Activated CD4-positive, CD25-positive, alpha-beta regulatory T cell treated with anti-CD3 and anti-CD28 coated beads, Interleukin-2, amount 50 U/mL, for 72 hours (primary cell): Measurements from ENCODE around the gene MYO6.
A peak's percentile ranks its signal among the peaks of the same experiment; 100 is the strongest.
"Not testable (repeated sequence)": the region's sequence is repeated elsewhere in the genome, so short reads cannot be mapped to it uniquely, and the experiment has no call there.

Source experiments
- DNase-seq: peaks from one replicate; pipeline ENCODE4 v3.0.0; 2021

The MYO6 gene

DNA sequence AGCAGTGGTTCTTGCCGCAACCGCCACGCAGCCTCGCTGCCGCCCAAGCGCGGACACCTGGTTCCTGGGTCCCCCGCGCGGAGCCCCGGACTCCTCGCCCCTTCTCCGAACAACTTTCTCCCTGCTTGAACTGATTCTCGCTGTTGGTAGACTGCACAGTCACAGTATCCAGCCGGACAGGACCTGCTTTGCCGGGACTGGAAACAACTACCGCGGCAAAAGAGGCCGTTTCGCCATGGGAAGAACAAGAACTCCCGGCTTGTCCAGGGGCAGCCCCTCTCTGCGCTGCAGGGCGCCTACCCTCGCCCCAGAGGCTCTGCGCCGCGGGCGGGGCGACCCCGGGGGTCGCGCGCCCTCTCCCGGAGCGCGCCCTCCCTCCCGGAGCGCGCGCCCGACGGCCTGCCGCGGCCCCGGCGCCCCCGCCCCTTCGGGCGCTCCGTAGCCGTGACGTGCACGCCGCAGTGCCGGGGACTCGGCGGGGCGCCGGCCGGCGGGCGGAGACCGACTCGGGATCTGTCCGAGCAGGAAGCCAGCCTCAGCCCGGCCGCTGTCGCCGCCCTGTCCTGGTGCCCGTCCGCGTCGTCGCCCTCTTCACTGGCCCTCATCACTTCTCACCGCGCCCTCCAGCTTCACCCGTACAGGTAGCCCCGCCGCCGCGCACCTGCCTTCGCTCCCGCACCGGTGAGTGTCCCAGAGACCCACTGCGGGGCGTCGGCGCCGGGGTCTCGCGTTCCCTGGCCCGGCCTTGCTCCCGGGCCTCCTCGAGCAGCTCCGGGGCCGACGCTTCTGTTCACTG, at the start of gene MYO6:
Gene MYO6 (plus strand): TSS at position 497 of the 796 bp plus-strand sequence. CDS start 68,309 bp downstream, outside the sequence.
- DNase-seq: peak; percentile 41

DNA sequence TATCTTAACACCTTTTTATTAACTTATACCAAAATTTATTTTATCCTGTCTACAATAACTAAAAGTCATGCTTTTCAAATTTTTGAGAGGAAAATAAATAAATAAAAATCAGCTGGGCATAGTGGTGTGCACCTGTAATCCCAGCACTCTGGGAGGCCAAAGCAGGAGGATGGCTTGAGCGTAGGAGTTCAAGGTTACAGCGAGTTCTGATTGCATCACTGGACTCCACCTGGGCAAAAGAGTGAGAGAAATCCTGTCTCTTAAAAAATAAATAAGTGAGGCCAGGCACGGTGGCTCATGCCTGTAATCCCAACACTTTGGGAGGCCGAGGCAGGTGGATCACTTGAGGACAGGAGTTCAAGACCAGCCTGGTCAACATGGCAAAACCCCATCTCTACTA, 40.7 kb upstream of the MYO6 start:
- DNase-seq: not testable (repeated sequence)

DNA sequence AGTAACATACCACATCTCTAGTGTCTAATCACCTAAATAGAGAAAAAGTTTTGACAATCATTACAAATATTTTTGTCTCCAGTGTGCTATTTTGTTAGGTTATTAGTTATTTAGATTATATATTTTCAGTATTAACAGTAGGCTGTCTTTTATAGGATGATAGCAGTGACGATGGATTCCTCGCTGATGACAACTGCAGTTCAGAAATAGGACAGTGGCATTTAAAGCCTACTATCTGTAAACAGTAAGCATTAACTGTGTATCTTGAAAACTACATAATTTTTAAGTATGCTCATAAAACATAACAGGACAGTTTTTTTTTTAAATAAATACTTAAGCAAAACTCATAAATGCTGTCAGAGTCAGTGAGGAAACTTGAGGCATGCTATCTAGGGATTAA, 37.9 kb upstream of the MYO6 start:
- DNase-seq: no peak

DNA sequence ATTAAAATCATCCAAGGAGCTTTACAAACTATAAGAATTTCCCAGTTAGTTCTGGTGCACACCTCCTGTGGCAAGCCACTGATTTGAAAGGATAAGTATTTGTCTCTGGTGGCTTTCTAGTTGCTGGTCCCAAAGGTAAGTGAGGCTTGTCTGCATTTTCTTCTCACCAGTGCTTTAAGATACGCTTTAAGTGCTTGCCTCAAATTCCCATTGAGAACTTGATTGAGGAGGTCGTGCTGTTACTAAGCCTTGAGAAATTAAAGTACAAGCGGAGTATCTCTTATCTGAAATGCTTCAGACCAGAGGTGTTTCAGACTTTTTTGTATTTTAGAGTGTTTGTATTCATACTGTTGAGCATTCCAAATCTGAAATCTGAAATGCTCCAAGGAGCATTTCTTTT, 29.9 kb upstream of the MYO6 start:
- DNase-seq: no peak

DNA sequence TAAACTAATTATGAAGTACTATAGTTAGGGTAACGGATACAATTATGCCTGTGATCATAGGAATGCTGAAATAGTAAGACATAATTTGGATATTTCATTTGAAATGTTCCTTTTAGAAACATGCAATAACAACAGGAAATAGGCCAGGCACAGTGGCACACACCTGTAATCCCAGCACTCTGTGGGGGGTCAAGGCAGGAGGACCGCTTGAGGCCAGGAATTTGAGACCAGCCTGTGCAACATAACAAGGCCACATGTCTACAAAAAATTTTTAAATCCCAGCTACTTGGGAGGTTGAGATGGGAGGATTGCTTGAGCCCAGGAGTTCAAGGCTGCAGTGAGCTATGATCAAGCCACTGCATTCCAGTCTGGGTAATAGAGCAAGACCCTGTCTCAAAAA, 25.7 kb upstream of the MYO6 start:
- no peak for DNase-seq

DNA sequence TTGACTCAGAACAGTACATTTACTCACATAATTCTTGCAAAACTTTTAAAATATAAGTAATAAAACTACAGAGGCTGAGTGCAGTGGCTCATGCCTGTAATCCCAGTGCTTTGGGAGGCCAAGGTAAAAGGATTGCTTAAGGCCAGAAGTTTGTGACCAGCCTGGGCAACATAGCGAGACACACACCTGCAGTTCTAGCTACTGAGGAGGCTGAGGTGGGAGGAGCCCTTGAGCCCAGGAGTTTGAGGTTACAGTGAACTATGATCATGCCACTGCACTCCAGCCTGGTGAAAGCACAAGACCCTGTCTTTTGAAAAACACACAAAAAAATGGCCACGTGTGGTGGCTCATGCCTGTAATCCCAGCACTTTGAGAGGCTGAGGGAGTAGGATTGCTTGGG, 21.8 kb upstream of the MYO6 start:
- DNase-seq: no peak

DNA sequence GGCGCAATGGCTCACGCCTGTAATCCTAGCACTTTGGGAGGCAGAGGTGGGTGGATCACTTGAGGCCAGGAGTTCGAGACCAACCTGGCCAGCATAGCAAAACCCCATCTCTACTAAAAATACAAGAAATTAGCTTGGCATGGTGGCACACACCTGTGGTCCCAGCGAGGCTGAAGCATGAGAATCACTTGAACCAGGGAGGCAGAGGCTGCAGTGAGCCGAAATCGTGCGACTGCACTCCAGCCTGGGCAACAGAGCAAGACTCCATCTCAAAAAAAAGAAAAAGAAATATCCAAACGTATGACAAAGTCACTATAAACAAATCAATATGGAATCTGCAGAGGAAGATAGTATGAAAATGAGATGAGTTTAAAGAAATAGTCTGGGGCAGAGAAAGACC, 18.0 kb upstream of the MYO6 start:
- not testable (repeated sequence) for DNase-seq

DNA sequence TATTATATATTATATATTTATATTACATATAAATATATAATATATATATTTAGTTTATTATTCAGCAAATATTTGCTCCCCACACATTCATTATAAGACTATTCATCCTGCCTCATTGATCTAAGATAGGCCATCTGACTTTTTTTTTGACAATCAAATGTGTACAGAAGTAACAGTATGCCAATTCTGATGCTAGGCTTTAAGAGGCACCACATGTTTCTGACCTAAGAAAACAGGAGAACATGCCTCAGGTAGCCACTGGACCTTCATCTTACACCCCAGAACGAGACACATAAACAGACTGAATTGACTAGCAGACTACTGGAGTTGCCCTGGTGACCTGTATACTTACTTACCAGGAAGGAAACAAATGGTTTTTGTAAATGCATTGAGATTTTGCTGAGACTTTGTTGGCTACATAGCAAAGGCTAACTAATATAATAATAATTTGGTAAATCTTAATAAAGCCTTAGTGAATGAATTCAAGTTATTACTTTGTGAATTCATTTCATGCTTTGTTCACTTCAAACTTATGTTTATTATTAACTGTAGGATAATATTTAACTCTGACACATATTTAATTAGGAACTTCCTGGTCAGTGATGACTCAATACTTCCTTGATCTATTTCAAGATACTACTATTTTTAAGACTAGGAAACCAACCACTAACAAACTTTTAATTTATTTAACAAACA, 13.4 kb upstream of the MYO6 start:
- DNase-seq: no peak

DNA sequence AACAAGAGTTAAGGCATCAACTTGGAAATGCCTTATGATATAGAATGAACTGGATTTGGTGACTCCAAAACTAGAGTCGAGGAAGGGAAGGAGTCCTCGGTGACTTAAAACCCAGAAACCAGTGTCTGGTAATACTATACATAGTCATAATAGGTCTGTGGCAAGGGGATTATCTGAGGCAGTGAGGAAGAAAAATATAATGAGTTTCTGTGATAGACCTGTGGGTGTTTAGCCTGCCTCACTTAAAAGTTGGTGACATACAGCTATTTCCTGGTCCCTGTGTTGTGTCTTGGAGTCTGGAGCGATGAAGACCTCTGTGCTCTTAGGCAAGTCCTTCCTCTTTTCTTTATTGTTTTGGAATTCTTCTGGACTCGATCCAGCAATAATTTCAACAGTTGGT, 5.1 kb upstream of the MYO6 start:
- no peak for DNase-seq

DNA sequence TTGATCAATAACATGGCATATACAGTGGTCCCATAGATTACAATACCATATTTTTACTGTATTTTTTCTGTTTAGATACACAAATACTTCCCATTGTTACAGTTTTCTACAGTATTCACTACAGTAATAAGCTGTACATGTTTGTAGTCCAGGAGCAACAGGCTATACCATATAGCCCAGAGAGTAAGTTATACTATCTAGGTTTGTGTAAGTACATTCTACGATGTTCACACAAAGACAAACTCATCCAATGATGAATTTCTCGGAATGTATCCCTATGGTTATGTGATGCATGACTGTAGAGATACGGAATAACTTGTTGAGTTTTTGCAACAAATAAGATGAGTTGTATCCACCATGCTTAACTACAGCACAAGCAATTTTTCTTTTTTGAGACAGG, 3.6 kb upstream of the MYO6 start:
- no peak for DNase-seq

DNA sequence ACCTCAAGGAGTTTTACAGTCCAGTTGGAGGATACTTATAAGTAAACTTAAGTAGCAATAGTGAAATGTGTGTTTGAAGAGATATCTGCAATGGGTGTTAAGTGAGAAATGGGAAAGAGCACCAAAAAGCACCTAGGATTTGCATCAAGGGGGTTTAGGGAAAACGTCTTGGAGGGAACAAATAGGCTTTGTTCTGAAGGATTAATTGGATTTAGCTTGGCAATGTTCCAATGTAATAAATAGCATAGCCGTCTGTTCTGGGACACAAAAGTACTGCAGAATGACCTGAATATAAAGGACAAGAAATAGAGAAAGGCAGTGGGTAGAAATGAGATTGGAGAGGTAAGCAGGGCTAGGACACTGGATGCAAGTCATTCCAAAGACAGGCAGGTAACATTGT, 2.8 kb upstream of the MYO6 start:
- DNase-seq: no peak

DNA sequence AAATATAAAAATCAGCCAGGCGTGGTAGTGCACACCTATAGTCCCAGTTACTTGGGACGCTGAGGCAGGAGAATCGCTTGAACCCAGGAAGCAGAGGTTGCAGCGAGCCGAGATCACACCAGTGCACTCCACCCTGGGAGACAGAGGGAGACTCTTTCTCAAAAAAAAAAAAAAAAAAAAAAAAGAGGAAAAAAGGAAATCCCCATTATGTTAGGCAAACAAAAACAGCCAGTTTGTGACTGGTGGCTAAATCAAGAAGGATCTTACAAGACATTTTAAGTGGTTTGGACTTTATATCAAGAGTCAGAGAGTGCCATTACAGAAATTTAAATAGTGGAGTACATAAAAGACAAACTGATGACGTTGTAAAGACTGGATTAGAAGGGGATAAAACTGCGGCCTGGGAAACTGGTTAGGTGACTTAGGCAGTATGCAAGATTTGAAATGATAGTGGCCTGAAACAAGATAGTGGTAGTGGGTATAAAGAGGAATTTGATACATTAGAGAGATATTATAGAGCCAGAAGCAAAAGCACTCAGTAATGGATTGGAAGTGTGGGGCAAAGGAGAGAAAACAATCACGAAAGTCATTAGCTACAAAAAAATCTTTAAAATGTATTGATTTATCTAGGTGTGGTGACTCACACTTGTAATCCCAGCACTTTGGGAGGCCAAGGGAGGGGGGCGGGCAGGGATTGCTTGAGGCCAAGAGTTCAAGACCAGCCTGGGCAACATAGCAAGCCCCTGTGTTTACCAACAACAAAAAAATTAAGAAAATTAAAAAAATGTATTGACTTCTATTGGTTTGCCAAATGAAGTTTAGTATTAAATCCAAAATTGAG, 1.7 kb upstream of the MYO6 start:
- DNase-seq: no peak

DNA sequence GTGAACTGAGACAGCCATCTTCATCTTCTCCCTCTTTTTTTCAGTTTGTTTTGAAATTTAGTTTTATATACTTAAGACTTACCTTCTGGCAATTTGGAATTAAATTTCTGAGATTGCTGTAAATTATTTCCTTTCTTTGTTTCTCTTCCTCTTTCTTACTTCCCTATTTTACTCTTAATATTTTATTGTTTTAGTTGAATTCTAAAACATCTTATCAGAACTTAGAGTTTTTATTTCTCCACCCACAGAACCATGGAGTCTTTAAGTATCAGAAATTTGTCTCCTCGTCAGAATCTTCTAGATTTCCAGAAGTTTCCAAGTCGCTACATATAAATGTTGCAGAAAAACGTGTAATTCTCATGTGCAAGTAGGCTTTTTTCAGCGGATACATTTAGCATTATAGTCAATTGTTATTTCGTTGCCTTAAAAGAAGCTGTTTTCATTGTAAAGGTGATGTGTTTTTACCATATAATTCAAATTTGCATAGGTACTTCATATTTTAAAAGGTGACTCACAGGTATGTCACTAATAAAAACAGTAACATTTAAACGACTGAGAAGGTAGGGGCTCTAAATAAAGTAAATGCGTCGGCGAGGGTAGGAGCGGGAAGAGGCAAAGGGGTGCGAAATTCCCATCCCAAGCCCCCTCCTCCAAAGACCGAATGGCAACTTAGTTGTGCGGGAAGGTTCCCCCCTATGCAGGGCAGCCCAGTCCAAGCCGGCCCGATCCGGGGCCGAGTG, 866 bp upstream of the MYO6 start:
- no peak for DNase-seq

DNA sequence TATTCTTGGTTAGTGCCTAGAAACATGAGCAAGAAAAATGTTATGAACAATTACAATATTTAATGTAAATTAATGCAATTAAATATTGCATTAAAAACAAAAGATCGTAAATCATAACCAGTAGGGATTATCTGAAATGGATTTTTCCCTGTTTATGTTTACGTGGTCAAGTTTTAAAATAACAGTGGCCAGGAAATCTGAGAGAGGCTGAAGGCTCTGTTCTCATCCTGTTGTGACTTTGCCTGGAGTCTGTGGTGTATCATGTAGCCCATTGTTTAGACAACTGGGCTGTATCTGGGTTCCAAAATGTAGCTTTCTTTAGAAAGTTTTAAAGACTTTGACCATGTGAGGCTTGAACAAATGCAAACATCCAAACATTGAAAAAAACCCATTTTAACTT, 2.4 kb downstream of the MYO6 start:
- DNase-seq: no peak

DNA sequence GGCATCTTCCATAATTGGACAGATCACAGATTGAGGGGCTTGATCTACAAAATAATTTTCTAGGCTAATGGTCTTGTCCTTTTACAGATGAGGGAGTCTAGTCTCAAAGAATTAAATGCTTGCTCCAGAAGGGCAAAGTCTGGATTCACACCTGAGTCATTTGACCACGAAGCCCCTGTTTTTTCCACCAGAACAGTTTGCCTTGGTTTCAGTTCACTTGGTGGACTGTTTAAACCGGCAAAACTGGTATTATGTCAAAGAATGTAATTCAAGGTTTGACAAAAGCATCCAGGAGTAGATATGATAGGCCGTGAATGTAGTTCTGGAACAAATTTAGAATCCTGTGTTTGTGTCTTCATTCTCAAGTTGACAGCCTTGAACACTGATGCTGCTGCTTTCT, 3.3 kb downstream of the MYO6 start:
- no peak for DNase-seq

DNA sequence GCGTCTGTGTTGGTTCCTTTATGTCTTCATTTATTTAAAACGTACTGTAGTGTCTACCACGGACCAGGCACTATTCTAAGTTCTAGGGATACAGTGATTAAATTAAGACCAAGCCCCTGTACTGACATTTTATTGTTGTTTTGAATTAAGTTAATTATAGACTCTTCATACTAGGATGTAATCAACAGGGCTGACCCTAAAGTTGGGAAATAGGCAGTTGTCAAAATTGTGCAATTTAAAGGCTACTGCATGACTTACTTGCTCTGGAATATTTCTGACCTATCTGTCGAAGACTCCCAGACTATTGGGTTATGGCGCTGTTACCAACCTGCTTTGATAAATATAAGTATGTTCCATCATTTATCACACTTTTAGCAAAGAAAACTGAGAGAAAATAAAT, 6.7 kb downstream of the MYO6 start:
- DNase-seq: no peak

DNA sequence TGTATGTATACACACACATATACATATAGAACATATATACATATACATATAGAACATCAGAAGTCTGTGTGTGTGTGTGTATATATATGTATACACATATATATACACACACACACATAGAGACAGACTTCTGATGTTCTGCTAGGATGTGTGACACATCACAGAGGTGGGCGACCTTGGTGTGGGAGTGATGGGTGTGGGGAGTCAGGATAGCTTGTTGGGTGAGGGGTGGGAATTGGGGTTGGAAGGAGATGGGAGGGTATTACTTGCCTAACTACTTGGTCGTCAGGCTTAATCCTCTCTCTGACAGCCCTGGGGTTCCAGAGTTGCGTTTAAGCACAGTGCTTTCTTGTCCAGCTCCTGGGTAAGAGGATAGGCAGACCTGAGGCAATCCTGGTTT, 8.3 kb downstream of the MYO6 start:
- no peak for DNase-seq

DNA sequence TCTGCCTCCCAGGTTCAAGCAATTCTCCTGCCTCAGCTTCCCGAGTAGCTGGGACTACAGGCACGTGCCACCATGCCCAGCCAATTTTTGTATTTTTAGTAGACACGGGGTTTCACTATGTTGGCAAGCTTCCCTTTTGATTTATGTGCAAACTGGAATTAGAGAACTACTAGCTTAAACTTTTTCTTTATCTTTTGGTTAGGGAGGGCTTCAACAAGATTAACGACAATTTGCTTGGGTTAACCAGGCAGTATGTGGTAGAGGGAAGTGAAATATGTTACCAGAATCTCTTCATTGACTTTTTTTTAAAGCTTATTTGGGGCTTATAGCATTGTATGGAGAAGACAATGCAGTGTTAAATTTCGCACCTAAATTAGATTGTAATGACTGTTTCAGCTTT, 9.0 kb downstream of the MYO6 start:
- DNase-seq: no peak

DNA sequence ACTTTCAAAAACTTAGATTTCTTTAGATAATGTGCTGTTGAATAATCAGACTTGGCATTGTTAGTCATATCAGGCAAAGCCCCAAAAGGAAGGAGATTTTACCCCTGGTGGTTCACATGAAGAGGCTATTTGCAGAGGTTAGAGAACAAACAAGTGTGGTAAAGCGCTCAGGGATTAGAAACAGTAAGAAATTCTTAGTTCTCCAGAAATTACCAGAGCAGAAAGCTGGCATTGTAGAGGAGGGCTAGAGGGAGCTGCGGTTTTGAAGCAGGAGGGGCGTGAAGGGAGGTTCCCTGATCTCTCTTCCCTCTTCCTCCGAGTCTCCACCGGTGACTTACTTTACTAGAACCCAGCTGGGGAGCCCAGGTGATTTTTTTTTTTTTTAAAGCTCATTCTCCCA, 10.2 kb downstream of the MYO6 start:
- no peak for DNase-seq

DNA sequence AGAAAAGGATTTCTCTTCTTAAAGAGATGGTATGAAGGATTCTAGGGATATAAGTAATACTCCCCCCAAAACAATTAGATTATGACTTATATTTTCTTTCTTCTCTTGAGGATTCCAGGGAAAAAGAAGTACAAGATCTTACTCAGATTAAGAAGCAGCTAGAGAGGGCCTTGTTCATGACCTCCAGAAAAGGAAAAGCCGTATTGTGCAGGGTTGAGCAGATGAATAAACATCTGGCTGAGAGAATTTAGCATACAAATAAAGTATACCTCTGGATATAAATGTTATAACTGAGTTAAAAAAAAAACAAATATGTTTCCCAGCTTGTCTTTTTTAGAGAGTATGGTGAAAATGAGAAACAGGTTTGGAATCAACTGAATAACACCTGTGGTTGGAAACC, 11.3 kb downstream of the MYO6 start:
- no peak for DNase-seq

DNA sequence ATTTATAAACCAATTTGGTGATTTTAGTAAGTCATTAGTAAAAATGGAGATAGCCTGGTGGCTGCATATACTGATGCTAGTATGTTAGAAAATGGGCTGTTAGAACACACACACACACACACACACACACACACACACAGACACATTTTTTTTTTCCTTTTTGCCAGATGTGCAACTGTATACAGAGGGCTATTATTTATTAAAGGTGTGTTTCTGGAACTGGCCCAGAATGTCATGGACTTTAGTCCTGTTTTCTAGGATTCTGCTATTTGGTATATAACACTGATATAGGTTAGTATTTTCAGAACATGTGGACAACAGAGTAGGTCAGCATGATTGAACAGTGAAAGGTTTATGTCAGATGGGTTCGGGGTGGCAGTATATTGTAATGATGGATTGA, 12.4 kb downstream of the MYO6 start:
- no peak for DNase-seq

DNA sequence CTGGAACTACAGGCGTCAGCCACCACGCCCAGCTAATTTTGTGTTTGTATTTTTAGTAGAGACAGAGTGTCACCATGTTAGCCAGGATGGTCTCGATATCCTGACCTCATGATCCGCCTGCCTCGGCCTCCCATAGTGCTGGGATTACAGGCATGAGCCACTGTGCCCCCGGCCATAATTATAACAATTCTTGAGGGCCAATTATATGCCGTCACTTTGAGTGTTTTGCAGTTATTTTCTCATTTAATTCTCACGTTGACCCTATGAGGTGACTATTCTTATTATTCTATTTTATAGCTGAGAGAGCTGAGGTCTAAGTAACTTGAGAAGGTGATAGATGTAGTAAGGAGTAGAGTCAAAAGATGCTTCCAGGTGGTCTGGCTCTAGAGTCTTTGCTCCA, 13.0 kb downstream of the MYO6 start:
- DNase-seq: no peak

DNA sequence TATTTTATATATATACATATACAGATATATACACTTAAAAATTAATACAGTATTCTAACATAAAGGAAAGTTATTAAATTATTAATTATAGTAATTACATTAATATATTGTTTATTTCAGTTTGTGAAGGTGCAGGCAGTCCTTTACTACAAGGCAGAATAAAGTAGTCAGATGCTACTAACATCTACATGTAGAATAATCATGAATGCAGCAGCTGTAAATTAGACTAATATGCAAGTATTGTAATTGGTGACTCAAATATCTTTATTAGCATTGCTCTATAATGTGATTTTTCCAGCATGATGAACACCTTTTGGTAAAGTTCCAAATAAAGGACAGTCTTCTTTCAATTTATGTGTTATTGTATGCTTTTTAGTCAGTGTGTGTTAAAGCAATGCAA, 17.3 kb downstream of the MYO6 start:
- DNase-seq: no peak
